ENCODE results near the gene WAS.

The WAS gene

GRCh38 chrX:48714573-48714972, 31.0 kb downstream of the WAS start:
- Histone ChIP-seq H3K4me3 (ENCODE audit: insufficient read depth in 1 of 2, low read depth in 1 of 2, low read length in 2 of 2) (no peak overlapping the region), H3K4ac (ENCODE audit: low read depth in 1 of 2, low read length in 2 of 2) (no peak overlapping the region), H2BK12ac (ENCODE audit: low read length in 2 of 2) (no peak overlapping the region), H2BK5ac (ENCODE audit: low read depth, low read length, poor library complexity, severe bottlenecking) (no peak overlapping the region), H3K79me1 (replicated peaks; ENCODE audit: low read length, poor library complexity, severe bottlenecking) (peaks cover 3% of the 10 kb centered on the region), H3K9ac (ENCODE audit: low read length) (peak overlapping the region; percentile 12), H2BK120ac (ENCODE audit: low read depth, low read length) (no peak overlapping the region), H3K4me2 (ENCODE audit: low read length, poor library complexity, severe bottlenecking) (no peak overlapping the region), H4K91ac (ENCODE audit: low read length) (no peak overlapping the region), H3K27ac (ENCODE audit: low read length, poor library complexity, severe bottlenecking) (no peak overlapping the region), H3K4me1 (ENCODE audit: control insufficient read depth, insufficient read depth, low read depth, low read length) (no peaks in the 10 kb centered on the region), H2AFZ (ENCODE audit: low read depth, low read length) (no peak overlapping the region), H3K23ac (ENCODE audit: low read length in 2 of 2) (no peak overlapping the region), H3K9me3 (ENCODE audit: control insufficient read depth, low read length) (no peaks in the 10 kb centered on the region), H3K14ac (ENCODE audit: low read length in 2 of 2) (no peak overlapping the region), H2AK5ac (ENCODE audit: low read length, severe bottlenecking) (no peak overlapping the region), H3K18ac (ENCODE audit: low read depth in 1 of 2, low read length in 2 of 2) (no peak overlapping the region), H4K8ac (ENCODE audit: low read length) (no peak overlapping the region), H2BK15ac (ENCODE audit: low read depth, poor library complexity, severe bottlenecking) (no peak overlapping the region), H3K27me3 (ENCODE audit: control insufficient read depth in 1 of 2, insufficient read depth in 1 of 2, low read length in 2 of 2) (peaks cover 0 to 16% of the 10 kb centered on the region in 2 experiments), H3K36me3 (ENCODE audit: control insufficient read depth in 1 of 2, insufficient read depth in 2 of 2, low read depth in 1 of 2, low read length in 2 of 2) (no peaks in the 10 kb centered on the region)
- DNase-seq: no peak
- WGBS: 88% methylated on average over 5 of the region's 5 CpGs

GRCh38 chrX:48715072-48715471, 31.5 kb downstream of the WAS start:
- no peak overlapping the region for H2AFZ ChIP-seq (ENCODE audit: low read depth, low read length)
- no peak for DNase-seq
- WGBS: 57% methylated on average over 2 of the region's 2 CpGs

GRCh38 chrX:48715876-48716502, 32.4 kb downstream of the WAS start:
- H3K14ac ChIP-seq (ENCODE audit: low read length in 2 of 2): no peak overlapping the region
- no peak overlapping the region for H4K8ac ChIP-seq (ENCODE audit: low read length)
- no peak overlapping the region for H2AFZ ChIP-seq (ENCODE audit: low read depth, low read length)
- H3K18ac ChIP-seq (ENCODE audit: low read depth in 1 of 2, low read length in 2 of 2): no peak overlapping the region
- no peak for DNase-seq
- H3K79me1 ChIP-seq (replicated peaks; ENCODE audit: low read length, poor library complexity, severe bottlenecking): peaks cover 3% of the 10 kb centered on the region
- no peak overlapping the region for H2BK120ac ChIP-seq (ENCODE audit: low read depth, low read length)
- H2BK5ac ChIP-seq (ENCODE audit: low read depth, low read length, poor library complexity, severe bottlenecking): no peak overlapping the region
- peaks cover 0 to 11% of the 10 kb centered on the region in 2 experiments for H3K27me3 ChIP-seq (ENCODE audit: control insufficient read depth in 1 of 2, insufficient read depth in 1 of 2, low read length in 2 of 2)
- no peak overlapping the region for H2AK5ac ChIP-seq (ENCODE audit: low read length, severe bottlenecking)
- 76% methylated on average over 4 of the region's 4 CpGs for WGBS
- H3K27ac ChIP-seq (ENCODE audit: low read length, poor library complexity, severe bottlenecking): no peak overlapping the region
- H3K4me1 ChIP-seq (ENCODE audit: control insufficient read depth, insufficient read depth, low read depth, low read length): no peaks in the 10 kb centered on the region
- no peak overlapping the region for H4K91ac ChIP-seq (ENCODE audit: low read length)
- H3K23ac ChIP-seq (ENCODE audit: low read length in 2 of 2): no peak overlapping the region
- H2BK12ac ChIP-seq (ENCODE audit: low read length in 2 of 2): no peak overlapping the region
- no peak overlapping the region for H3K9ac ChIP-seq (ENCODE audit: low read length)
- no peak overlapping the region for H3K4me3 ChIP-seq (ENCODE audit: insufficient read depth in 1 of 2, low read depth in 1 of 2, low read length in 2 of 2)
- H3K4me2 ChIP-seq (ENCODE audit: low read length, poor library complexity, severe bottlenecking): no peak overlapping the region
- H3K36me3 ChIP-seq (ENCODE audit: control insufficient read depth in 1 of 2, insufficient read depth in 2 of 2, low read depth in 1 of 2, low read length in 2 of 2): no peaks in the 10 kb centered on the region
- H3K9me3 ChIP-seq (ENCODE audit: control insufficient read depth, low read length): peaks cover 6% of the 10 kb centered on the region
- H3K4ac ChIP-seq (ENCODE audit: low read depth in 1 of 2, low read length in 2 of 2): no peak overlapping the region
- no peak overlapping the region for H2BK15ac ChIP-seq (ENCODE audit: low read depth, poor library complexity, severe bottlenecking)

More at GRCh38 chrX:48715072-48715471, 31.5 kb downstream of the WAS start:
- H2BK120ac ChIP-seq (ENCODE audit: low read depth, low read length): no peak overlapping the region
- H3K23ac ChIP-seq (ENCODE audit: low read length in 2 of 2): no peak overlapping the region
- no peak overlapping the region for H2AK5ac ChIP-seq (ENCODE audit: low read length, severe bottlenecking)
- H3K9ac ChIP-seq (ENCODE audit: low read length): no peak overlapping the region
- H2BK5ac ChIP-seq (ENCODE audit: low read depth, low read length, poor library complexity, severe bottlenecking): no peak overlapping the region
- no peak overlapping the region for H3K18ac ChIP-seq (ENCODE audit: low read depth in 1 of 2, low read length in 2 of 2)
- no peaks in the 10 kb centered on the region for H3K36me3 ChIP-seq (ENCODE audit: control insufficient read depth in 1 of 2, insufficient read depth in 2 of 2, low read depth in 1 of 2, low read length in 2 of 2)
- no peak overlapping the region for H3K27ac ChIP-seq (ENCODE audit: low read length, poor library complexity, severe bottlenecking)
- H3K9me3 ChIP-seq (ENCODE audit: control insufficient read depth, low read length): peaks cover 2% of the 10 kb centered on the region
- H2BK12ac ChIP-seq (ENCODE audit: low read length in 2 of 2): no peak overlapping the region
- no peak overlapping the region for H3K4ac ChIP-seq (ENCODE audit: low read depth in 1 of 2, low read length in 2 of 2)
- peaks cover 2% of the 10 kb centered on the region for H3K79me1 ChIP-seq (replicated peaks; ENCODE audit: low read length, poor library complexity, severe bottlenecking)
- no peak overlapping the region for H3K14ac ChIP-seq (ENCODE audit: low read length in 2 of 2)
- no peak overlapping the region for H3K4me2 ChIP-seq (ENCODE audit: low read length, poor library complexity, severe bottlenecking)
- H3K4me1 ChIP-seq (ENCODE audit: control insufficient read depth, insufficient read depth, low read depth, low read length): no peaks in the 10 kb centered on the region
- no peak overlapping the region for H2BK15ac ChIP-seq (ENCODE audit: low read depth, poor library complexity, severe bottlenecking)
- no peak overlapping the region for H3K4me3 ChIP-seq (ENCODE audit: insufficient read depth in 1 of 2, low read depth in 1 of 2, low read length in 2 of 2)
- H3K27me3 ChIP-seq (ENCODE audit: control insufficient read depth in 1 of 2, insufficient read depth in 1 of 2, low read length in 2 of 2): peaks cover 0 to 15% of the 10 kb centered on the region in 2 experiments
- H4K8ac ChIP-seq (ENCODE audit: low read length): no peak overlapping the region
- no peak overlapping the region for H4K91ac ChIP-seq (ENCODE audit: low read length)

GRCh38 chrX:48719958-48720357, 36.4 kb downstream of the WAS start:
- no peak overlapping the region for H3K9ac ChIP-seq (ENCODE audit: low read length)
- H4K91ac ChIP-seq (ENCODE audit: low read length): no peak overlapping the region
- H2AFZ ChIP-seq (ENCODE audit: low read depth, low read length): no peak overlapping the region
- no peaks in the 10 kb centered on the region for H3K27me3 ChIP-seq (ENCODE audit: control insufficient read depth in 1 of 2, insufficient read depth in 1 of 2, low read length in 2 of 2)
- no peak overlapping the region for H3K14ac ChIP-seq (ENCODE audit: low read length in 2 of 2)
- H3K9me3 ChIP-seq (ENCODE audit: control insufficient read depth, low read length): peaks cover 16% of the 10 kb centered on the region
- no peak overlapping the region for H2BK5ac ChIP-seq (ENCODE audit: low read depth, low read length, poor library complexity, severe bottlenecking)
- no peak overlapping the region for H2BK12ac ChIP-seq (ENCODE audit: low read length in 2 of 2)
- H3K4me3 ChIP-seq (ENCODE audit: insufficient read depth in 1 of 2, low read depth in 1 of 2, low read length in 2 of 2): no peak overlapping the region
- no peak overlapping the region for H2AK5ac ChIP-seq (ENCODE audit: low read length, severe bottlenecking)
- 80% methylated on average over 2 of the region's 2 CpGs for WGBS
- no peak overlapping the region for H3K27ac ChIP-seq (ENCODE audit: low read length, poor library complexity, severe bottlenecking)
- no peaks in the 10 kb centered on the region for H3K36me3 ChIP-seq (ENCODE audit: control insufficient read depth in 1 of 2, insufficient read depth in 2 of 2, low read depth in 1 of 2, low read length in 2 of 2)
- H2BK120ac ChIP-seq (ENCODE audit: low read depth, low read length): no peak overlapping the region
- H3K4ac ChIP-seq (ENCODE audit: low read depth in 1 of 2, low read length in 2 of 2): no peak overlapping the region
- H3K79me1 ChIP-seq (replicated peaks; ENCODE audit: low read length, poor library complexity, severe bottlenecking): peaks cover 1% of the 10 kb centered on the region
- no peak overlapping the region for H3K4me2 ChIP-seq (ENCODE audit: low read length, poor library complexity, severe bottlenecking)
- no peak overlapping the region for H2BK15ac ChIP-seq (ENCODE audit: low read depth, poor library complexity, severe bottlenecking)
- no peak overlapping the region for H4K8ac ChIP-seq (ENCODE audit: low read length)
- H3K23ac ChIP-seq (ENCODE audit: low read length in 2 of 2): no peak overlapping the region
- no peak overlapping the region for H3K18ac ChIP-seq (ENCODE audit: low read depth in 1 of 2, low read length in 2 of 2)
- no peak for DNase-seq
- H3K4me1 ChIP-seq (ENCODE audit: control insufficient read depth, insufficient read depth, low read depth, low read length): no peaks in the 10 kb centered on the region

Data from mesenchymal stem cell (in vitro differentiated cells and primary cell).